DND-41 (cell line): ENCODE results near the gene IL5.

Source experiments
- EZH2 ChIP-seq: IDR thresholded peaks from 3 replicates; pipeline ENCODE4 v1.6.1; 2012; ENCODE audit warnings: borderline replicate concordance, low read depth, mild to moderate bottlenecking, moderate library complexity, low read length, inconsistent platforms; ENCODE audit not compliant: severe bottlenecking
- TF ChIP-seq, protein P1 (sequence below): IDR thresholded peaks from 2 replicates; pipeline ENCODE4 v1.5.1; 2012; ENCODE audit warnings: borderline replicate concordance, low read length, moderate library complexity, mild to moderate bottlenecking; ENCODE audit not compliant: poor library complexity, severe bottlenecking; ENCODE audit errors: extremely low read depth

DNA sequence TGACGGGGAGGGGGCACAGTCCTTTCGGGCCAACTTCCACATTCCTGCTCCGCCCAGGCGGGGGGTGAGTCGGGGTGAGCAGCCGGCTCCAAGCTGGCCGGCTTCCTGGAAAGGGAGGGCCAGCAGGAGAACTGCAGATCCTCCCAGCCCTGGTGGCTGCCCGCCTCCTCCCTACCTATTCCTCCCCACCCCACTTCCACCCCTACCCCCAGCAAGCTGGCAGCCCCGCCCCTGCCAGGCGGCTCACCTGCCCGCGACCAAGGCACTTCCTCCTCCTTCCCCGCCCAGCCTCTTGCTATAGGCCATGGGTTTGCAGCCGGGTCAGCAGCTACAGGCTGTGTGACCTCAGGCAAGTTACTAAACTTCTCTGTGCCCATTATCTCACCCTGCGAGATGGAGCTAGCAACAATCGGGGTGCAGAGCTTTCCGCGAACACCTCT lies 47.1 kb downstream of the IL5 start:
- TF ChIP-seq, protein P1, sequence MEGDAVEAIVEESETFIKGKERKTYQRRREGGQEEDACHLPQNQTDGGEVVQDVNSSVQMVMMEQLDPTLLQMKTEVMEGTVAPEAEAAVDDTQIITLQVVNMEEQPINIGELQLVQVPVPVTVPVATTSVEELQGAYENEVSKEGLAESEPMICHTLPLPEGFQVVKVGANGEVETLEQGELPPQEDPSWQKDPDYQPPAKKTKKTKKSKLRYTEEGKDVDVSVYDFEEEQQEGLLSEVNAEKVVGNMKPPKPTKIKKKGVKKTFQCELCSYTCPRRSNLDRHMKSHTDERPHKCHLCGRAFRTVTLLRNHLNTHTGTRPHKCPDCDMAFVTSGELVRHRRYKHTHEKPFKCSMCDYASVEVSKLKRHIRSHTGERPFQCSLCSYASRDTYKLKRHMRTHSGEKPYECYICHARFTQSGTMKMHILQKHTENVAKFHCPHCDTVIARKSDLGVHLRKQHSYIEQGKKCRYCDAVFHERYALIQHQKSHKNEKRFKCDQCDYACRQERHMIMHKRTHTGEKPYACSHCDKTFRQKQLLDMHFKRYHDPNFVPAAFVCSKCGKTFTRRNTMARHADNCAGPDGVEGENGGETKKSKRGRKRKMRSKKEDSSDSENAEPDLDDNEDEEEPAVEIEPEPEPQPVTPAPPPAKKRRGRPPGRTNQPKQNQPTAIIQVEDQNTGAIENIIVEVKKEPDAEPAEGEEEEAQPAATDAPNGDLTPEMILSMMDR: no peak
- no peak for TF ChIP-seq EZH2
